ENCODE measurements around the gene ZNF469. TPM values are rescaled to one million over a fixed set of nuclear protein-coding genes. Genes with fewer than 3 reads are reported as not detected.

Gene ZNF469
- polyA plus RNA-seq, 1 experiment, result 1.2 TPM

- no peak for DNase-seq (ENCODE audit: low read depth)
- POLR2A ChIA-PET, result no interaction called here
- CTCF ChIA-PET, result no interaction called here
- H3K4me3 ChIP-seq (ENCODE audit: low read depth, low read length), result no peak overlapping the region
- TF ChIP-seq CTCF (IDR thresholded peaks at IDR 0.05; ENCODE audit: insufficient read depth, low read depth, low read length), result no peak
- no peaks in the 10 kb centered on the region; the same call in 1 of the 2 replicates for H3K27me3 ChIP-seq (ENCODE audit: control insufficient read depth, insufficient read depth, low read length)
- no peaks in the 10 kb centered on the region for H3K36me3 ChIP-seq (ENCODE audit: control insufficient read depth, insufficient read depth, low read length)
Measured at GRCh38 chr16:88365244-88365865, 17.4 kb upstream of the ZNF469 start.

- ChIA-PET CTCF (no interaction called here), POLR2A (no interaction called here)
- DNase-seq (ENCODE audit: low read depth), result no peak
- no peaks in the 10 kb centered on the region; the same call in 1 of the 2 replicates for H3K27me3 ChIP-seq (ENCODE audit: control insufficient read depth, insufficient read depth, low read length)
- TF ChIP-seq CTCF (IDR thresholded peaks at IDR 0.05; ENCODE audit: insufficient read depth, low read depth, low read length), result no peak
- H3K36me3 ChIP-seq (ENCODE audit: control insufficient read depth, insufficient read depth, low read length), result no peaks in the 10 kb centered on the region
- H3K4me3 ChIP-seq (ENCODE audit: low read depth, low read length), result no peak overlapping the region
Measured at GRCh38 chr16:88366032-88366703, 16.6 kb upstream of the ZNF469 start.

- TF ChIP-seq CTCF (IDR thresholded peaks at IDR 0.05; ENCODE audit: insufficient read depth, low read depth, low read length), result no peak
- POLR2A ChIA-PET, result no interaction called here
- no peaks in the 10 kb centered on the region; the same call in 1 of the 2 replicates for H3K27me3 ChIP-seq (ENCODE audit: control insufficient read depth, insufficient read depth, low read length)
- no peak for DNase-seq (ENCODE audit: low read depth)
- H3K4me3 ChIP-seq (ENCODE audit: low read depth, low read length), result no peak overlapping the region
- H3K36me3 ChIP-seq (ENCODE audit: control insufficient read depth, insufficient read depth, low read length), result no peaks in the 10 kb centered on the region
- CTCF ChIA-PET, result no interaction called here
Measured at GRCh38 chr16:88366704-88367047, 16.1 kb upstream of the ZNF469 start.

- no peak for TF ChIP-seq CTCF (IDR thresholded peaks at IDR 0.05; ENCODE audit: insufficient read depth, low read depth, low read length)
- ChIA-PET CTCF (interaction anchor here (1.1 kb wide), 1 partner anchor 15 kb away, joined by 4 read pairs; the partner anchor contains the start of gene ZNF469), POLR2A (no interaction called here)
- Histone ChIP-seq H3K27me3 (ENCODE audit: control insufficient read depth, insufficient read depth, low read length) (no peaks in the 10 kb centered on the region; the same call in 1 of the 2 replicates), H3K36me3 (ENCODE audit: control insufficient read depth, insufficient read depth, low read length) (no peaks in the 10 kb centered on the region), H3K4me3 (ENCODE audit: low read depth, low read length) (no peak overlapping the region)
- DNase-seq (ENCODE audit: low read depth), result no peak
Measured at GRCh38 chr16:88367560-88367959, 15.2 kb upstream of the ZNF469 start.

GRCh38 chr16:88368036-88368435 lies 14.7 kb upstream of the ZNF469 start:
- ChIA-PET POLR2A (no interaction called here), CTCF (interaction anchor here (1.1 kb wide), 1 partner anchor 15 kb away, joined by 4 read pairs; the partner anchor contains the start of gene ZNF469)
- no peak for DNase-seq (ENCODE audit: low read depth)
- Histone ChIP-seq H3K27me3 (ENCODE audit: control insufficient read depth, insufficient read depth, low read length) (no peaks in the 10 kb centered on the region; the same call in 1 of the 2 replicates), H3K36me3 (ENCODE audit: control insufficient read depth, insufficient read depth, low read length) (no peaks in the 10 kb centered on the region), H3K4me3 (ENCODE audit: low read depth, low read length) (no peak overlapping the region)
- TF ChIP-seq CTCF (IDR thresholded peaks at IDR 0.05; ENCODE audit: insufficient read depth, low read depth, low read length), result no peak
